ENCODE results near the gene NDRG4.

NDRG4 gene

GRCh38 chr16:58537124-58537906 is 37.4 kb downstream of the NDRG4 start:
- in situ Hi-C loops (cut with MboI; ENCODE audit: low pct_unique_long_range_greater_than_20kb, low sequenced_read_pairs, unreplicated experiment), result no loop called here

GRCh38 chr16:58541711-58542110 is 41.8 kb downstream of the NDRG4 start:
- no peak for DNase-seq (ENCODE audit: low spot score)
- no peak for TF ChIP-seq CTCF (IDR thresholded peaks at IDR 0.05; ENCODE audit: extremely low read depth, insufficient read depth, missing control alignments)
- in situ Hi-C loops (cut with MboI; ENCODE audit: low pct_unique_long_range_greater_than_20kb, low sequenced_read_pairs, unreplicated experiment), result no loop called here

More at GRCh38 chr16:58537124-58537906, 37.4 kb downstream of the NDRG4 start:
- no peak for TF ChIP-seq CTCF (IDR thresholded peaks at IDR 0.05; ENCODE audit: extremely low read depth, insufficient read depth, missing control alignments)
- DNase-seq (ENCODE audit: low spot score), result no peak

GRCh38 chr16:58542291-58542690 is 42.3 kb downstream of the NDRG4 start:
- no peak for TF ChIP-seq CTCF (IDR thresholded peaks at IDR 0.05; ENCODE audit: extremely low read depth, insufficient read depth, missing control alignments)
- DNase-seq (ENCODE audit: low spot score), result no peak
- in situ Hi-C loops (cut with MboI; ENCODE audit: low pct_unique_long_range_greater_than_20kb, low sequenced_read_pairs, unreplicated experiment), result no loop called here

- no peak for DNase-seq (ENCODE audit: low spot score)
- in situ Hi-C loops (cut with MboI; ENCODE audit: low pct_unique_long_range_greater_than_20kb, low sequenced_read_pairs, unreplicated experiment), result no loop called here
- TF ChIP-seq CTCF (IDR thresholded peaks at IDR 0.05; ENCODE audit: extremely low read depth, insufficient read depth, missing control alignments), result no peak
Measured at GRCh38 chr16:58543685-58544084, 43.7 kb downstream of the NDRG4 start.

- in situ Hi-C loops (cut with MboI; ENCODE audit: low pct_unique_long_range_greater_than_20kb, low sequenced_read_pairs, unreplicated experiment), result no loop called here
- TF ChIP-seq CTCF (IDR thresholded peaks at IDR 0.05; ENCODE audit: extremely low read depth, insufficient read depth, missing control alignments), result no peak
- DNase-seq (ENCODE audit: low spot score), result no peak
Measured at GRCh38 chr16:58548378-58548777, 48.4 kb downstream of the NDRG4 start.

- in situ Hi-C loops (cut with MboI; ENCODE audit: low pct_unique_long_range_greater_than_20kb, low sequenced_read_pairs, unreplicated experiment), result no loop called here
- no peak for TF ChIP-seq CTCF (IDR thresholded peaks at IDR 0.05; ENCODE audit: extremely low read depth, insufficient read depth, missing control alignments)
- DNase-seq (ENCODE audit: low spot score), result no peak
Measured at GRCh38 chr16:58551496-58551895, 51.6 kb downstream of the NDRG4 start.

All from GM13977 (cell line).